ENCODE results near the gene TAS2R9. TPM values are rescaled to one million over a fixed set of nuclear protein-coding genes. Genes with fewer than 3 reads are reported as not detected.

Gene TAS2R9
- total RNA-seq, 1 experiment from 2014 or later = not detected

DNA sequence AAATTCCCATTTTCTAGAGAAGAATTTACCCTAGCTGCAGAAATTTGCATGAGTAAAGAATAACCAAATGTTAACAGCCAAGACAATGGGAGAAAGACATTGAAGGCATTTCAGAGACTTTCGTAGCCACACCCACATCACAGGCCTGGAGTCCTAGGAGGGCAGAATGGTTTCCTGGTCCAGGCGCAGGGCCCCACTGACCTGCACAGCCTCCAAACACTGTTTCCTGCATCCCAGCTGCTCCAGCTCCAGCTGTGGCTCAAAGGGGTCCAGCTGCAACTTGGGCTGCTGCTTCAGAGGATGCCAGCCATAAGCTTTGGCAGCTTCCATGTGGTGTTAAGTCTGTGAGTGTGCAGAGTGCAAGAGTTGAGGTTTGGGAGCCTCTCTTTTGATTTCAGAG lies 45.8 kb upstream of the TAS2R9 start:
- H3K36me3 Mint-ChIP-seq (ENCODE audit: insufficient read depth in 1 of 3, low read depth in 3 of 3) = peaks cover 35 to 47% (median 39%) of the 10 kb centered on the region in 3 experiments
- no peak overlapping the region for H3K56ac ChIP-seq (ENCODE audit: insufficient read length, low read depth, low read length)

More for the DNA sequence above, 45.8 kb upstream of the TAS2R9 start:
- H3K4ac ChIP-seq (ENCODE audit: low read depth, low read length) = no peak overlapping the region
- peaks cover 10% of the 10 kb centered on the region for H3K9me3 ChIP-seq (ENCODE audit: control insufficient read depth, low read depth, low read length)
- no peak overlapping the region for H2BK120ac ChIP-seq (ENCODE audit: low read depth, low read length, poor library complexity, severe bottlenecking)
- H3K27me3 ChIP-seq (ENCODE audit: insufficient read depth, low read length) = no peaks in the 10 kb centered on the region
- Mint-ChIP-seq H3K9me3 (peaks cover 37 to 40% of the 10 kb centered on the region in 2 experiments), H3K27me3 (ENCODE audit: low read depth) (no peaks in the 10 kb centered on the region), H3K4me1 (no peaks in the 10 kb centered on the region), H3K4me3 (no peak overlapping the region), H3K27ac (no peak overlapping the region)
- no peak overlapping the region for H2BK15ac ChIP-seq (ENCODE audit: low read depth, low read length)
- H2BK12ac ChIP-seq (ENCODE audit: insufficient read length, low read depth, low read length) = no peak overlapping the region
- no peak overlapping the region for H3K18ac ChIP-seq (ENCODE audit: insufficient read length, low read depth, low read length)
- no peaks in the 10 kb centered on the region for H3K79me2 ChIP-seq (ENCODE audit: insufficient read depth, low read length)
- no peak overlapping the region for H2BK20ac ChIP-seq (ENCODE audit: low read depth, low read length, poor library complexity, severe bottlenecking)
- WGBS (ENCODE audit: extremely low coverage, insufficient read length, low lambda C conversion rate) = no CpG with 5 or more reads among the region's 2 CpGs
- H4K8ac ChIP-seq (replicated peaks; ENCODE audit: insufficient read length, low read depth, low read length) = no peak overlapping the region
- H3K14ac ChIP-seq (ENCODE audit: insufficient read depth, low read length) = no peak overlapping the region
- no peak for DNase-seq
- H3T11ph ChIP-seq (ENCODE audit: low read length) = no peak overlapping the region
- H4K5ac ChIP-seq (ENCODE audit: insufficient read length, low read depth, low read length) = no peak overlapping the region
- no peak overlapping the region for H3K9ac ChIP-seq (ENCODE audit: extremely low read depth, insufficient read length, low read length)
- no peak overlapping the region for H3K27ac ChIP-seq (ENCODE audit: insufficient read length, low read depth, low read length)
- H2BK5ac ChIP-seq (ENCODE audit: insufficient read length, low read length) = no peak overlapping the region
- H3K23ac ChIP-seq (ENCODE audit: insufficient read length, low read depth, low read length) = no peak overlapping the region
- no peak overlapping the region for H2AFZ ChIP-seq (ENCODE audit: low read length)
- no peaks in the 10 kb centered on the region for H4K20me1 ChIP-seq (ENCODE audit: control insufficient read depth, insufficient read depth, insufficient read length)
- H3K23me2 ChIP-seq (ENCODE audit: insufficient read length, low read depth, low read length, poor library complexity, severe bottlenecking) = no peaks in the 10 kb centered on the region
- H3K4me2 ChIP-seq (ENCODE audit: insufficient read depth, insufficient read length, low read length) = no peak overlapping the region
- H3K79me1 ChIP-seq (ENCODE audit: insufficient read depth, low read depth, low read length, poor library complexity, severe bottlenecking) = no peaks in the 10 kb centered on the region
- H3K4me1 ChIP-seq (ENCODE audit: insufficient read depth, low read length) = no peaks in the 10 kb centered on the region
- TF ChIP-seq, protein P1, sequence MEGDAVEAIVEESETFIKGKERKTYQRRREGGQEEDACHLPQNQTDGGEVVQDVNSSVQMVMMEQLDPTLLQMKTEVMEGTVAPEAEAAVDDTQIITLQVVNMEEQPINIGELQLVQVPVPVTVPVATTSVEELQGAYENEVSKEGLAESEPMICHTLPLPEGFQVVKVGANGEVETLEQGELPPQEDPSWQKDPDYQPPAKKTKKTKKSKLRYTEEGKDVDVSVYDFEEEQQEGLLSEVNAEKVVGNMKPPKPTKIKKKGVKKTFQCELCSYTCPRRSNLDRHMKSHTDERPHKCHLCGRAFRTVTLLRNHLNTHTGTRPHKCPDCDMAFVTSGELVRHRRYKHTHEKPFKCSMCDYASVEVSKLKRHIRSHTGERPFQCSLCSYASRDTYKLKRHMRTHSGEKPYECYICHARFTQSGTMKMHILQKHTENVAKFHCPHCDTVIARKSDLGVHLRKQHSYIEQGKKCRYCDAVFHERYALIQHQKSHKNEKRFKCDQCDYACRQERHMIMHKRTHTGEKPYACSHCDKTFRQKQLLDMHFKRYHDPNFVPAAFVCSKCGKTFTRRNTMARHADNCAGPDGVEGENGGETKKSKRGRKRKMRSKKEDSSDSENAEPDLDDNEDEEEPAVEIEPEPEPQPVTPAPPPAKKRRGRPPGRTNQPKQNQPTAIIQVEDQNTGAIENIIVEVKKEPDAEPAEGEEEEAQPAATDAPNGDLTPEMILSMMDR (conservative IDR thresholded peaks at IDR 0.05) = no peak
- H4K91ac ChIP-seq (ENCODE audit: insufficient read length, low read depth, low read length) = no peak overlapping the region
- H2AK5ac ChIP-seq (ENCODE audit: insufficient read length, low read length) = no peak overlapping the region

All from H9 (cell line).